H1 (cell line): ENCODE results near the gene GTF2F1. TPM values are rescaled to one million over a fixed set of nuclear protein-coding genes. Genes with fewer than 3 reads are reported as not detected.

Source experiments
- CTCF ChIA-PET: fragments of 300-600 bp; sonication (Branson Sonifier 250); formaldehyde crosslinking; loops from one replicate; lab custom pipeline; 2021; ENCODE audit not compliant: partially characterized antibody; lab: Charles Lee
- POLR2A ChIA-PET: fragments of 300-600 bp; sonication (Branson Sonifier 250); formaldehyde crosslinking; loops from one replicate; lab custom pipeline; 2021; ENCODE audit warnings: inconsistent platforms; ENCODE audit not compliant: partially characterized antibody; lab: Charles Lee
- DNase-seq, 2 experiments: peaks; one replicate each; pipeline versions ENCODE4 v3.0.0 to v3.0.0-alpha.2; 2010 to 2022; ENCODE audit warnings: low spot score in 2 of 2, low read depth in 1 of 2, mixed read lengths in 1 of 2
- FAIRE-seq: peaks from 2 replicates; lab custom pipeline; 2011; peaks lifted over from hg19 to GRCh38; lab: Jason Lieb, UNC
- H2AFZ ChIP-seq: 2 replicates; pipeline ENCODE4 v1.8.1; 2012; ENCODE audit warnings: low read length, inconsistent platforms
- H2AK5ac ChIP-seq: 2 replicates; pipeline ENCODE4 v1.6.1; 2013; ENCODE audit warnings: low read depth, low read length
- H2BK120ac ChIP-seq: replicated peaks from 2 replicates; pipeline ENCODE3; 2013; ENCODE audit warnings: low read depth, low read length, inconsistent platforms
- H2BK12ac ChIP-seq: 2 replicates; pipeline ENCODE4 v1.6.1; 2013; ENCODE audit warnings: low read depth, low read length
- H2BK15ac ChIP-seq: 2 replicates; pipeline ENCODE4 v1.6.1; 2013; ENCODE audit warnings: low read length
- H2BK20ac ChIP-seq: 2 replicates; pipeline ENCODE4 v1.6.1; 2013; ENCODE audit warnings: low read length
- H2BK5ac ChIP-seq: 2 replicates; pipeline ENCODE4 v1.6.1; 2013; ENCODE audit warnings: low read depth, low read length
- H3K14ac ChIP-seq: 2 replicates; pipeline ENCODE4 v1.6.1; 2013; ENCODE audit warnings: inconsistent platforms; ENCODE audit not compliant: insufficient read length
- H3K18ac ChIP-seq: 2 replicates; pipeline ENCODE4 v1.6.1; 2013; ENCODE audit warnings: low read length; ENCODE audit errors: extremely low read depth
- H3K23ac ChIP-seq: 2 replicates; pipeline ENCODE4 v1.6.1; 2013; ENCODE audit warnings: inconsistent platforms; ENCODE audit not compliant: insufficient read length
- H3K23me2 ChIP-seq: 2 replicates; pipeline ENCODE4 v1.6.1; 2013; ENCODE audit warnings: low read depth, low read length
- H3K27ac ChIP-seq: 2 replicates; pipeline ENCODE4 v1.6.1; 2011; ENCODE audit warnings: low read depth, low read length, inconsistent platforms
- H3K27me3 ChIP-seq, 4 experiments: replicated peaks in 1 of 4; 1 replicate in 1 of 4; 2 replicates in 3 of 4; pipeline versions ENCODE4 v1.6.1 to v1.8.1; 2011 to 2013; ENCODE audit warnings: low read length in 3 of 4, mild to moderate bottlenecking in 3 of 4, inconsistent platforms in 2 of 4, mixed read lengths in 2 of 4, moderate library complexity in 1 of 4; ENCODE audit not compliant: control insufficient read depth in 3 of 4, insufficient read depth in 3 of 4; ENCODE audit errors: extremely low read depth in 1 of 4
- H3K36me3 ChIP-seq, 4 experiments: 2 replicates each; pipeline versions ENCODE4 v1.6.1 to v1.8.1; 2011 to 2013; ENCODE audit warnings: mild to moderate bottlenecking in 4 of 4, low read length in 3 of 4, moderate library complexity in 2 of 4, control low read depth in 1 of 4, inconsistent platforms in 1 of 4; ENCODE audit not compliant: insufficient read depth in 4 of 4, control insufficient read depth in 2 of 4
- H3K4ac ChIP-seq: replicated peaks from 2 replicates; pipeline ENCODE3; 2013; ENCODE audit warnings: low read length, low read depth, mixed read lengths, inconsistent platforms; ENCODE audit not compliant: insufficient read length
- H3K4me1 ChIP-seq, 4 experiments: replicated peaks in 1 of 4; 1 replicate in 1 of 4; 2 replicates in 3 of 4; pipeline versions ENCODE4 v1.6.1 to v1.8.1; 2011 to 2013; ENCODE audit warnings: low read length in 3 of 4, inconsistent platforms in 2 of 4, mixed read lengths in 1 of 4; ENCODE audit not compliant: insufficient read depth in 4 of 4, control insufficient read depth in 3 of 4
- H3K4me2 ChIP-seq, 2 experiments: 2 replicates each; pipeline versions ENCODE4 v1.6.1 to v1.8.1; 2011 to 2013; ENCODE audit warnings: low read depth in 2 of 2, low read length in 2 of 2, control low read depth in 1 of 2, inconsistent platforms in 1 of 2, mild to moderate bottlenecking in 1 of 2; ENCODE audit not compliant: insufficient read depth in 1 of 2
- H3K4me3 ChIP-seq, 4 experiments: fragments of 200-600, 300-600 bp in 1 of 4; sonication (generic), shearing (Covaris generic), sonication (Bioruptor Twin) in 1 of 4; 2 replicates each; pipeline versions ENCODE4 v1.5.1 to v1.8.1; 2011 to 2016; ENCODE audit warnings: low read length in 4 of 4, low read depth in 3 of 4, control low read depth in 2 of 4, inconsistent platforms in 2 of 4, mild to moderate bottlenecking in 2 of 4, mixed read lengths in 1 of 4, moderate library complexity in 1 of 4; ENCODE audit not compliant: insufficient read depth in 2 of 4; ENCODE audit errors: extremely low read depth in 1 of 4
- H3K56ac ChIP-seq: replicated peaks from 2 replicates; pipeline ENCODE3; 2013; ENCODE audit warnings: low read depth, mild to moderate bottlenecking, mixed read lengths, low read length, inconsistent platforms; ENCODE audit not compliant: insufficient read length
- H3K79me1 ChIP-seq: 2 replicates; pipeline ENCODE4 v1.6.1; 2013; ENCODE audit warnings: low read depth, low read length, control low read depth
- H3K79me2 ChIP-seq, 2 experiments: 2 replicates each; pipeline versions ENCODE4 v1.6.1 to v1.8.1; 2012 to 2013; ENCODE audit warnings: low read length in 2 of 2, mild to moderate bottlenecking in 2 of 2, inconsistent platforms in 1 of 2; ENCODE audit not compliant: insufficient read depth in 2 of 2, control insufficient read depth in 1 of 2
- H3K9ac ChIP-seq, 4 experiments: replicated peaks in 1 of 4; 1 replicate in 1 of 4; 2 replicates in 3 of 4; pipeline versions ENCODE4 v1.6.1 to v1.8.1; 2011 to 2013; ENCODE audit warnings: low read depth in 3 of 4, low read length in 3 of 4, control low read depth in 2 of 4, mild to moderate bottlenecking in 2 of 4, moderate library complexity in 2 of 4, inconsistent platforms in 1 of 4; ENCODE audit errors: extremely low read depth in 1 of 4
- H3K9me3 ChIP-seq, 2 experiments: 2 replicates each; pipeline versions ENCODE4 v1.6.1 to v1.8.1; 2012 to 2013; ENCODE audit warnings: mild to moderate bottlenecking in 2 of 2, moderate library complexity in 2 of 2, control low read depth in 1 of 2, inconsistent platforms in 1 of 2, low read depth in 1 of 2, low read length in 1 of 2, mixed read lengths in 1 of 2; ENCODE audit not compliant: insufficient read depth in 2 of 2
- H4K20me1 ChIP-seq, 2 experiments: replicated peaks in 1 of 2; 2 replicates each; pipeline versions ENCODE3 to v1.8.1; 2011 to 2013; ENCODE audit warnings: inconsistent platforms in 2 of 2, low read length in 2 of 2, mild to moderate bottlenecking in 1 of 2; ENCODE audit not compliant: insufficient read depth in 2 of 2, control insufficient read depth in 1 of 2
- H4K5ac ChIP-seq: 2 replicates; pipeline ENCODE4 v1.6.1; 2013; ENCODE audit warnings: low read length, low read depth, mixed read lengths, inconsistent platforms; ENCODE audit not compliant: insufficient read length
- H4K8ac ChIP-seq: 2 replicates; pipeline ENCODE4 v1.8.0; 2013; ENCODE audit warnings: mild to moderate bottlenecking, moderate library complexity, low read length, inconsistent platforms; ENCODE audit not compliant: insufficient read depth; ENCODE audit errors: extremely low read depth
- H4K91ac ChIP-seq: replicated peaks from 2 replicates; pipeline ENCODE3; 2013; ENCODE audit warnings: low read length, mixed read lengths, inconsistent platforms; ENCODE audit not compliant: insufficient read length
- CTCF ChIP-seq, 3 experiments: IDR thresholded peaks; 1 replicate in 2 of 3; 2 replicates in 1 of 3; pipeline versions ENCODE4 v1.5.1 to v1.6.1; 2011; ENCODE audit warnings: low read length in 3 of 3, mild to moderate bottlenecking in 3 of 3, inconsistent platforms in 2 of 3, low read depth in 1 of 3, moderate library complexity in 1 of 3; ENCODE audit not compliant: insufficient read depth in 1 of 3; ENCODE audit errors: control extremely low read depth in 1 of 3
- PHF8 ChIP-seq: fragments of 200-600 bp; sonication (generic); conservative IDR thresholded peaks from 2 replicates; pipeline ENCODE4 v1.7.1; 2012; ENCODE audit warnings: low read depth, mild to moderate bottlenecking, inconsistent platforms, low read length, moderate library complexity
- SP1 ChIP-seq: IDR thresholded peaks from 2 replicates; pipeline ENCODE4 v1.6.1; 2011; ENCODE audit warnings: low read depth, low read length
- SP2 ChIP-seq: IDR thresholded peaks from 2 replicates; pipeline ENCODE4 v1.6.1; 2012; ENCODE audit warnings: mild to moderate bottlenecking, low read length, inconsistent platforms
- WGBS, 2 experiments: shearing (Covaris generic) in 1 of 2; methylation state at CpG; one replicate each; pipeline versions ENCODE4 v1.1.6 to v1.1.7; 2013 to 2015; ENCODE audit warnings: low lambda C conversion rate in 2 of 2, mixed read lengths in 2 of 2, inconsistent platforms in 1 of 2, low coverage in 1 of 2, missing lambda C conversion rate in 1 of 2; ENCODE audit not compliant: insufficient replicate concordance in 2 of 2, insufficient coverage in 1 of 2, insufficient read length in 1 of 2; ENCODE audit errors: extremely low coverage in 1 of 2, missing lambda C conversion rate in 1 of 2; 5-methylcytosine and 5-hydroxymethylcytosine counted together
- polyA plus RNA-seq, 7 experiments: library from polyadenylated mRNA; depleted of rRNA in 3 of 7; stranded (reverse) in 5 of 7; unstranded in 2 of 7; fragments of >200 nt in 5 of 7; fragments of 200-250 nt in 2 of 7; gene quantifications; 1 replicate in 5 of 7; 2 replicates in 1 of 7; 4 replicates in 1 of 7; pipeline versions ENCODE4 v1.2.1 to v1.2.3, GENCODE V29; 2011 to 2013; ENCODE audit warnings: missing spikeins in 2 of 7, mixed read lengths in 2 of 7
- total RNA-seq: library from RNA; stranded (reverse); fragmentation: NEBNext Ultra II Directional; extraction: Animal tissue kit (Norgen Biotek cat#: 25700); gene quantifications from 2 replicates; pipeline ENCODE4 v1.2.1, GENCODE V29; 2021

Gene GTF2F1
- total and polyA plus RNA-seq, 2 of the 8 experiments (the other 6 are each of a cell fraction or from before 2014, with no cell fraction given) = 29.3 to 56.3 TPM

- Histone ChIP-seq H3K4me2 (no peak overlapping the region), H3K23me2 (no peaks in the 10 kb centered on the region), H3K56ac (no peak overlapping the region), H4K91ac (no peak overlapping the region), H3K27me3 (no peaks in the 10 kb centered on the region), H2BK20ac (no peak overlapping the region), H2AFZ (no peak overlapping the region), H3K4ac (no peak overlapping the region), H3K9ac (no peak overlapping the region), H4K8ac (no peak overlapping the region), H4K20me1 (no peaks in the 10 kb centered on the region), H4K5ac (no peak overlapping the region), H2BK120ac (no peak overlapping the region), H2BK5ac (no peak overlapping the region), H3K4me3 (no peak overlapping the region), H3K79me1 (no peaks in the 10 kb centered on the region), H3K14ac (no peak overlapping the region), H2BK12ac (no peak overlapping the region), H3K23ac (no peak overlapping the region), H2AK5ac (no peak overlapping the region), H3K18ac (no peak overlapping the region), H3K79me2 (no peaks in the 10 kb centered on the region), H3K27ac (no peak overlapping the region), H3K36me3 (no peaks in the 10 kb centered on the region), H2BK15ac (no peak overlapping the region), H3K9me3 (peaks cover 8 to 22% of the 10 kb centered on the region in 2 experiments; a peak in 3 of 4 replicates), H3K4me1 (no peaks in the 10 kb centered on the region)
- ChIA-PET CTCF (interaction anchor here (0.6 to 1.7 kb wide), 2 partner anchors 12 to 573 kb away, joined by 3 to 7 read pairs; no protein-coding TSS in a partner anchor), POLR2A (no interaction called here)
- TF ChIP-seq CTCF (IDR thresholded peaks at IDR 0.05; ENCODE audit: control extremely low read depth in 1 of 3, insufficient read depth in 1 of 3, low read depth in 1 of 3, low read length in 3 of 3) (peak in 1 of 3 experiments; percentile 9; a peak in 1 of 4 replicates), PHF8 (no peak), SP1 (no peak), SP2 (no peak)
- 72% methylated on average over 14 of the region's 14 CpGs; no CpG with 5 or more reads in 1 of the 2 experiments for WGBS, 2 experiments
- FAIRE-seq (no peak), DNase-seq (no peak)
Measured at GRCh38 chr19:6340493-6341201, 52.3 kb downstream of the GTF2F1 start.
